HG02642 (cell line): ENCODE measurements around the gene ACTN1.

Source experiments
- ATAC-seq: cut with Tn5 transposase; IDR thresholded peaks from one replicate; pipeline ENCODE4 v1.9.1; 2021; ENCODE audit warnings: mild to moderate bottlenecking; ENCODE audit not compliant: unreplicated experiment, poor library complexity

ACTN1 gene

GRCh38 chr14:68844210-68844545 is 134.9 kb downstream of the ACTN1 start:
- ATAC-seq = no peak

GRCh38 chr14:68843471-68844209 is 135.5 kb downstream of the ACTN1 start:
- ATAC-seq = no peak

GRCh38 chr14:68842298-68842697 is 136.8 kb downstream of the ACTN1 start:
- ATAC-seq = no peak

GRCh38 chr14:68841016-68841809 is 137.9 kb downstream of the ACTN1 start:
- ATAC-seq = no peak

GRCh38 chr14:68840454-68840853 is 138.6 kb downstream of the ACTN1 start:
- no peak for ATAC-seq

GRCh38 chr14:68836082-68836481 is 143.0 kb downstream of the ACTN1 start:
- ATAC-seq = no peak

- no peak for ATAC-seq
Measured at GRCh38 chr14:68834816-68835215, 144.3 kb downstream of the ACTN1 start.

GRCh38 chr14:68828698-68829097 is 150.4 kb downstream of the ACTN1 start:
- ATAC-seq = no peak

- ATAC-seq = no peak
Measured at GRCh38 chr14:68825729-68826128, 153.4 kb downstream of the ACTN1 start.

GRCh38 chr14:68824517-68825347 is 154.4 kb downstream of the ACTN1 start:
- ATAC-seq = no peak

GRCh38 chr14:68824207-68824516 is 154.9 kb downstream of the ACTN1 start:
- ATAC-seq = no peak
